IMR-90 (cell line): Measurements from ENCODE around the gene TXNL4A. TPM values are rescaled to one million over a fixed set of nuclear protein-coding genes. Genes with fewer than 3 reads are reported as not detected.

Experiments
- ATAC-seq: fragments of 200-7000 bp; cut with Tn5 transposase; 2 replicates; pipeline ENCODE4 v1.9.1; 2020; ENCODE audit warnings: low read depth, mild to moderate bottlenecking, moderate library complexity
- BruUV-seq: library from RNA; stranded (reverse); fragments of 400-500 nt; replicated peaks from 2 replicates; lab custom pipeline; 2021; lab: Mats Ljungman, UMichigan
- CTCF ChIA-PET: fragments of 300-600 bp; formaldehyde crosslinking; extraction: SDS; loops from one replicate; lab custom pipeline; 2021; ENCODE audit warnings: antibody characterized with exemption; lab: Yijun Ruan, JAX
- POLR2A ChIA-PET: fragments of 300-600 bp; sonication (Branson Sonifier 250); formaldehyde crosslinking; loops from one replicate; lab custom pipeline; 2022; ENCODE audit warnings: antibody characterized with exemption; ENCODE audit not compliant: unreplicated experiment; lab: Charles Lee
- DNase-seq: peaks from one replicate; pipeline ENCODE4 v3.0.0; 2013
- H2AFZ ChIP-seq: replicated peaks from 2 replicates; pipeline ENCODE3; 2013; ENCODE audit warnings: low read length, mild to moderate bottlenecking; ENCODE audit not compliant: poor library complexity
- H2AK5ac ChIP-seq: 2 replicates; pipeline ENCODE4 v1.6.1; 2013; ENCODE audit warnings: low read depth, low read length, inconsistent platforms
- H2AK9ac ChIP-seq: replicated peaks from 2 replicates; pipeline ENCODE3; 2013; ENCODE audit warnings: mild to moderate bottlenecking, low read depth, low read length, moderate library complexity; ENCODE audit not compliant: poor library complexity
- H2BK120ac ChIP-seq: 2 replicates; pipeline ENCODE4 v1.6.1; 2013; ENCODE audit warnings: low read depth, low read length, inconsistent platforms
- H2BK15ac ChIP-seq: 3 replicates; pipeline ENCODE4 v1.6.1; 2013; ENCODE audit warnings: low read depth, low read length, inconsistent platforms
- H2BK20ac ChIP-seq: 2 replicates; pipeline ENCODE4 v1.6.1; 2013; ENCODE audit warnings: low read depth, mild to moderate bottlenecking, inconsistent platforms, low read length, moderate library complexity
- H2BK5ac ChIP-seq: 2 replicates; pipeline ENCODE4 v1.6.1; 2013; ENCODE audit warnings: mild to moderate bottlenecking, low read depth, low read length, inconsistent platforms; ENCODE audit not compliant: poor library complexity, severe bottlenecking
- H3K14ac ChIP-seq: replicated peaks from 2 replicates; pipeline ENCODE4 v1.6.1; 2013; ENCODE audit warnings: low read depth, low read length, inconsistent platforms
- H3K18ac ChIP-seq: 2 replicates; pipeline ENCODE4 v1.6.1; 2013; ENCODE audit warnings: low read depth, low read length, control low read depth
- H3K23ac ChIP-seq: 2 replicates; pipeline ENCODE4 v1.6.1; 2013; ENCODE audit warnings: low read depth, low read length, inconsistent platforms
- H3K27ac ChIP-seq: 2 replicates; pipeline ENCODE4 v1.5.1; 2013; ENCODE audit warnings: mild to moderate bottlenecking, control low read depth, low read length; ENCODE audit not compliant: insufficient read depth
- H3K27me3 ChIP-seq: 2 replicates; pipeline ENCODE4 v1.6.1; 2013; ENCODE audit warnings: low read length; ENCODE audit not compliant: control insufficient read depth, insufficient read depth
- H3K36me3 ChIP-seq: 2 replicates; pipeline ENCODE4 v1.6.1; 2013; ENCODE audit warnings: low read length, mixed read lengths; ENCODE audit not compliant: control insufficient read depth, insufficient read depth
- H3K4ac ChIP-seq: 2 replicates; pipeline ENCODE4 v1.6.1; 2013; ENCODE audit warnings: low read depth, low read length, inconsistent platforms
- H3K4me1 ChIP-seq: 2 replicates; pipeline ENCODE4 v1.6.1; 2013; ENCODE audit warnings: low read length, mixed read lengths; ENCODE audit not compliant: control insufficient read depth, insufficient read depth
- H3K4me2 ChIP-seq: 2 replicates; pipeline ENCODE4 v1.6.1; 2013; ENCODE audit warnings: low read depth, mild to moderate bottlenecking, control low read depth, low read length, moderate library complexity
- H3K4me3 ChIP-seq: 2 replicates; pipeline ENCODE4 v1.5.1; 2013; ENCODE audit warnings: low read depth, mild to moderate bottlenecking, control low read depth, low read length, moderate library complexity; ENCODE audit not compliant: insufficient read depth
- H3K56ac ChIP-seq: 2 replicates; pipeline ENCODE4 v1.6.1; 2013; ENCODE audit warnings: low read length, inconsistent platforms; ENCODE audit not compliant: insufficient read depth; ENCODE audit errors: extremely low read depth
- H3K79me1 ChIP-seq, 2 experiments: 2 replicates each; pipeline ENCODE4 v1.6.1; 2013; ENCODE audit warnings: low read length in 2 of 2, inconsistent platforms in 1 of 2, low read depth in 1 of 2
- H3K9ac ChIP-seq: 2 replicates; pipeline ENCODE4 v1.6.1; 2013; ENCODE audit warnings: low read depth, low read length, control low read depth
- H3K9me1 ChIP-seq: 2 replicates; pipeline ENCODE4 v1.6.1; 2013; ENCODE audit warnings: low read length, inconsistent platforms; ENCODE audit not compliant: insufficient read depth
- H3K9me3 ChIP-seq: 2 replicates; pipeline ENCODE4 v1.6.1; 2013; ENCODE audit warnings: low read length; ENCODE audit not compliant: control insufficient read depth, insufficient read depth
- H4K20me1 ChIP-seq: 2 replicates; pipeline ENCODE4 v1.6.1; 2013; ENCODE audit warnings: low read length, inconsistent platforms; ENCODE audit not compliant: insufficient read depth
- H4K5ac ChIP-seq: 2 replicates; pipeline ENCODE4 v1.6.1; 2013; ENCODE audit warnings: mild to moderate bottlenecking, low read depth, low read length, control low read depth
- H4K8ac ChIP-seq, 2 experiments: 2 replicates each; pipeline ENCODE4 v1.6.1; 2013; ENCODE audit warnings: low read depth in 2 of 2, low read length in 2 of 2, control low read depth in 1 of 2, inconsistent platforms in 1 of 2
- H4K91ac ChIP-seq: 2 replicates; pipeline ENCODE4 v1.6.1; 2013; ENCODE audit warnings: low read depth, low read length, inconsistent platforms; ENCODE audit not compliant: insufficient read depth
- BHLHE40 ChIP-seq: fragments of 150-350 bp; IDR thresholded peaks from 2 replicates; pipeline ENCODE4 v1.6.1; 2016; ENCODE audit warnings: mild to moderate bottlenecking, low read depth, low read length
- CHD1 ChIP-seq: IDR thresholded peaks from 2 replicates; pipeline ENCODE4 v1.6.1; 2012; ENCODE audit warnings: low read depth, low read length, improper control_type of control experiment
- FOS ChIP-seq: fragments of 150-350 bp; IDR thresholded peaks from 2 replicates; pipeline ENCODE4 v1.6.1; 2016; ENCODE audit warnings: low read depth, low read length
- MAFK ChIP-seq: IDR thresholded peaks from 2 replicates; pipeline ENCODE4 v1.6.1; 2012; ENCODE audit warnings: low read depth, low read length, improper control_type of control experiment
- MAZ ChIP-seq: IDR thresholded peaks from 2 replicates; pipeline ENCODE4 v1.6.1; 2012; ENCODE audit warnings: low read depth, mild to moderate bottlenecking, low read length, improper control_type of control experiment, moderate library complexity, borderline replicate concordance
- MXI1 ChIP-seq: IDR thresholded peaks from 2 replicates; pipeline ENCODE4 v1.6.1; 2012; ENCODE audit warnings: low read depth, mild to moderate bottlenecking, low read length, moderate library complexity, borderline replicate concordance
- NFE2L2 ChIP-seq: fragments of 150-350 bp; IDR thresholded peaks from 2 replicates; pipeline ENCODE4 v1.6.1; 2016; ENCODE audit warnings: low read depth, mild to moderate bottlenecking, low read length
- POLR2A ChIP-seq: IDR thresholded peaks from 2 replicates; pipeline ENCODE4 v1.6.1; 2012; ENCODE audit warnings: mild to moderate bottlenecking, low read depth, low read length
- RAD21 ChIP-seq: IDR thresholded peaks from 2 replicates; pipeline ENCODE4 v1.6.1; 2012; ENCODE audit warnings: low read length, improper control_type of control experiment
- RCOR1 ChIP-seq: IDR thresholded peaks from 2 replicates; pipeline ENCODE4 v1.6.1; 2012; ENCODE audit warnings: mild to moderate bottlenecking, low read length, improper control_type of control experiment; ENCODE audit not compliant: insufficient replicate concordance
- RFX5 ChIP-seq: IDR thresholded peaks from 2 replicates; pipeline ENCODE4 v1.8.0; 2012; ENCODE audit warnings: low read depth, mild to moderate bottlenecking, low read length, moderate library complexity
- SMC3 ChIP-seq: fragments of 150-350 bp; IDR thresholded peaks from 2 replicates; pipeline ENCODE4 v1.6.1; 2016; ENCODE audit warnings: low read depth, mild to moderate bottlenecking, antibody characterized with exemption, low read length, moderate library complexity
- WGBS, 2 experiments: methylation state at CpG; one replicate each; pipeline versions ENCODE4 v1.1.5 to v1.1.7; 2013; ENCODE audit warnings: missing lambda C conversion rate in 2 of 2; ENCODE audit not compliant: insufficient read length in 1 of 2; ENCODE audit errors: extremely low coverage in 2 of 2; 5-methylcytosine and 5-hydroxymethylcytosine counted together
- dilution Hi-C: fragments of 300-500 bp; cut with HindIII; formaldehyde crosslinking; loops from one replicate; pipeline ENCODE4 v1.14.3; 2018; ENCODE audit warnings: low sequenced_read_pairs; ENCODE audit not compliant: unreplicated experiment
- in situ Hi-C: fragments of 300-500 bp; cut with MboI; formaldehyde crosslinking; loops from 3 replicates; pipeline ENCODE4 v1.14.3; 2019; ENCODE audit warnings: low sequenced_read_pairs, inconsistent platforms, mixed read lengths
- intact Hi-C: fragments of 100-400 bp; cut with micrococcal nuclease; formaldehyde crosslinking; loops from 2 replicates; pipeline ENCODE4 v1.10.0; 2022
- polyA plus RNA-seq, 3 experiments: library from polyadenylated mRNA; depleted of rRNA; stranded (reverse); fragments of >200 nt; gene quantifications; 2 replicates each; pipeline ENCODE4 v1.2.3, GENCODE V29; 2012; ENCODE audit warnings: low replicate concordance in 1 of 3
- total RNA-seq: library from RNA; depleted of rRNA; stranded (reverse); fragments of >200 nt; gene quantifications from 2 replicates; pipeline ENCODE4 v1.2.3, GENCODE V29; 2012
- TF ChIP-seq, protein P1 (sequence below): fragments of 150-350 bp; IDR thresholded peaks from 2 replicates; pipeline ENCODE4 v1.6.1; 2017; ENCODE audit warnings: mild to moderate bottlenecking, antibody characterized with exemption, low read length, low read depth
- TF ChIP-seq, protein P2 (sequence below): fragments of 150-350 bp; IDR thresholded peaks from 2 replicates; pipeline ENCODE4 v1.6.1; 2016; ENCODE audit warnings: low read depth, mild to moderate bottlenecking, low read length, moderate library complexity, borderline replicate concordance

Gene TXNL4A
- total and polyA plus RNA-seq, 2 of the 4 experiments (the other 2 are of a cell fraction), result 38.7 to 103 TPM

DNA sequence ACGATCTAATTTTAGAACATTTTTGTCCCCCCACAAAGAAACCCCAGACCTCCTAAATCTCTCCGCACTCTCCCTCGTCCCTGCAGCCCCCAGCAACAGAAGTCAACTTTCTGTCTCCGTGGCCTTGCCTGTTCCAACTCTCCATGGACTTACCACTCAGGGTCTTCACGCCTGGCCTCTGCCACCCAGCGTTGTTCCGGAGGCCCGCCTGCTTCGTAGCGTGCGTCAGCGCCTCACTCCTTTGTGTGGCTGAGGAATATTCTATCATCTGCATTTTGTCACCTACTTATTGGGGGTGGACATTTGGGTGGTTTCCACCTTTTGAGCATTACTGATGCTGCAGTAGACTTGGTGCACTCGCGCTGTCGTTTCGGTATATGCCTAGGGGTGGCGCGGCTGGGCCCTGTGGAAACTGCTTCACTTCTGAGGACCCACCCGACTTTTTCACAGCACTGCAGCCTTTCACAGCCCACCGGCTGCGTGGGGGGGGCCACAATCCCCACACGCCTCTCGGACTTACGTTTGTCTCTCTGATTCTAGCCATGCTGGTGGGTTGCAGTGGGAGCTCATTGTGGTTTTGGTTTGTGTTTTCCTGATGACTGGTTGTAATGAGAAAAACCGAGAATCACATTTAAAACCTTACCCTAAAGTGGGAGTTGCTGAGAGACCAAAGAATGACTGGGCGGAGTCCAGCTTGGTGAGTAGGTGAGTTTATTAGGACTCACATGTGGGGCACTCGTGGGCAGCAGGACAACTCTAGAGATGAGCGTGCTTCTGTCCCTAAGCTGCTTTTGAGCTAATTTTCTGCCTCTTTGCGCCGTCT lies 25.3 kb downstream of the TXNL4A start:
- Histone ChIP-seq H3K56ac (no peak overlapping the region), H3K27ac (no peak overlapping the region), H2AK5ac (no peak overlapping the region), H2AK9ac (peak overlapping the region; percentile 63), H3K79me1 (peaks cover 4 to 19% of the 10 kb centered on the region in 2 experiments; a peak in 2 of 4 replicates), H3K9ac (no peak overlapping the region), H3K4me1 (peaks cover 7% of the 10 kb centered on the region), H3K9me1 (peaks cover 7% of the 10 kb centered on the region), H3K27me3 (no peaks in the 10 kb centered on the region), H3K4me3 (no peak overlapping the region), H3K23ac (no peak overlapping the region), H3K9me3 (no peaks in the 10 kb centered on the region), H4K5ac (no peak overlapping the region), H2AFZ (no peak overlapping the region), H3K36me3 (peaks cover 4% of the 10 kb centered on the region; the same call in 1 of the 2 replicates), H3K14ac (no peak overlapping the region), H4K91ac (peak overlapping the region; percentile 53), H2BK15ac (no peak overlapping the region), H3K4ac (peak overlapping the region; percentile 45; the same call in 1 of the 2 replicates), H3K4me2 (no peak overlapping the region), H4K8ac (no peak overlapping the region), H2BK5ac (no peak overlapping the region), H3K18ac (no peak overlapping the region), H2BK120ac (0 out of 2 replicates have a peak overlapping the region, but pooled peaks have one; percentile 9), H4K20me1 (peaks cover 9% of the 10 kb centered on the region; the same call in 1 of the 2 replicates), H2BK20ac (peak overlapping the region; percentile 47)
- ATAC-seq, result no peak
- in situ Hi-C loops, result no loop called here
- no TSS peak for BruUV-seq
- DNase-seq, result no peak
- dilution Hi-C loops, result no loop called here
- intact Hi-C loops, result loop anchor here (10.0 kb wide), 1 partner anchor 118 kb away; no protein-coding TSS in a partner anchor
- POLR2A ChIA-PET, result no interaction called here
- 95% methylated on average over 4 of the region's 30 CpGs; no CpG with 5 or more reads in 1 of the 2 experiments for WGBS, 2 experiments
- CTCF ChIA-PET, result interaction anchor here (1.7 kb wide), 1 partner anchor 12 kb away, joined by 3 read pairs; the partner anchor contains the start of gene SLC66A2
- no peak for TF ChIP-seq NFE2L2
- no peak for TF ChIP-seq RFX5
- TF ChIP-seq FOS, result no peak
- no peak for TF ChIP-seq SMC3
- no peak for TF ChIP-seq RAD21
- no peak for TF ChIP-seq BHLHE40
- no peak for TF ChIP-seq MAZ
- no peak for TF ChIP-seq CHD1
- TF ChIP-seq, protein P1, sequence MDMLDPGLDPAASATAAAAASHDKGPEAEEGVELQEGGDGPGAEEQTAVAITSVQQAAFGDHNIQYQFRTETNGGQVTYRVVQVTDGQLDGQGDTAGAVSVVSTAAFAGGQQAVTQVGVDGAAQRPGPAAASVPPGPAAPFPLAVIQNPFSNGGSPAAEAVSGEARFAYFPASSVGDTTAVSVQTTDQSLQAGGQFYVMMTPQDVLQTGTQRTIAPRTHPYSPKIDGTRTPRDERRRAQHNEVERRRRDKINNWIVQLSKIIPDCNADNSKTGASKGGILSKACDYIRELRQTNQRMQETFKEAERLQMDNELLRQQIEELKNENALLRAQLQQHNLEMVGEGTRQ, result no peak
- no peak for TF ChIP-seq MAFK
- TF ChIP-seq MXI1, result no peak
- TF ChIP-seq RCOR1, result no peak
- TF ChIP-seq POLR2A, result no peak
- TF ChIP-seq, protein P2, sequence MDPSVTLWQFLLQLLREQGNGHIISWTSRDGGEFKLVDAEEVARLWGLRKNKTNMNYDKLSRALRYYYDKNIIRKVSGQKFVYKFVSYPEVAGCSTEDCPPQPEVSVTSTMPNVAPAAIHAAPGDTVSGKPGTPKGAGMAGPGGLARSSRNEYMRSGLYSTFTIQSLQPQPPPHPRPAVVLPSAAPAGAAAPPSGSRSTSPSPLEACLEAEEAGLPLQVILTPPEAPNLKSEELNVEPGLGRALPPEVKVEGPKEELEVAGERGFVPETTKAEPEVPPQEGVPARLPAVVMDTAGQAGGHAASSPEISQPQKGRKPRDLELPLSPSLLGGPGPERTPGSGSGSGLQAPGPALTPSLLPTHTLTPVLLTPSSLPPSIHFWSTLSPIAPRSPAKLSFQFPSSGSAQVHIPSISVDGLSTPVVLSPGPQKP, result no peak
